Tibial nerve (tissue), 4 donors: ENCODE measurements around the gene TMX2. TPM values are rescaled to one million over a fixed set of nuclear protein-coding genes. Genes with fewer than 3 reads are reported as not detected.
"Not testable (repeated sequence)": the region's sequence is repeated elsewhere in the genome, so short reads cannot be mapped to it uniquely, and the experiment has no call there.

ENCODE experiments used
- DNase-seq, 2 donors: peaks; one replicate each; pipeline ENCODE4 v3.0.0-alpha.2; 2019; ENCODE audit warnings: low spot score in 2 of 2
- H3K27ac ChIP-seq, 4 donors: fragments of 200-600 bp; sonication (generic) in 3 of 4; one replicate each; pipeline ENCODE4 v1.5.1; 2017 to 2019; ENCODE audit warnings: mild to moderate bottlenecking in 1 of 4
- H3K27me3 ChIP-seq, 2 donors: fragments of 200-600 bp; sonication (generic) in 1 of 2; one replicate each; pipeline versions ENCODE4 v1.5.1 to v1.6.0; 2017 to 2019
- H3K36me3 ChIP-seq, 3 donors: fragments of 200-600 bp; sonication (generic); one replicate each; pipeline ENCODE4 v1.5.1; 2018 to 2019
- H3K4me1 ChIP-seq, 4 donors: fragments of 200-600 bp; sonication (generic) in 3 of 4; one replicate each; pipeline ENCODE4 v1.5.1; 2017 to 2019
- H3K4me3 ChIP-seq, 4 donors: fragments of 200-600 bp; sonication (generic) in 3 of 4; one replicate each; pipeline ENCODE4 v1.5.1; 2017 to 2019; ENCODE audit warnings: mild to moderate bottlenecking in 1 of 4, moderate library complexity in 1 of 4
- H3K9me3 ChIP-seq, 4 donors: fragments of 200-600 bp; sonication (generic) in 3 of 4; one replicate each; pipeline ENCODE4 v1.5.1; 2017 to 2019
- CTCF ChIP-seq, 5 experiments: fragments of 200-600 bp in 3 of 5; fragments of 450-650 bp in 2 of 5; sonication (generic) in 3 of 5; IDR thresholded peaks; one replicate each; pipeline ENCODE4 v1.5.1; 2016 to 2019; ENCODE audit warnings: antibody characterized with exemption in 5 of 5, mild to moderate bottlenecking in 3 of 5, moderate library complexity in 2 of 5
- EP300 ChIP-seq, 2 donors: sonication (generic); formaldehyde crosslinking; IDR thresholded peaks; one replicate each; pipeline ENCODE4 v1.6.1; 2017; ENCODE audit warnings: antibody characterized with exemption in 2 of 2, mild to moderate bottlenecking in 1 of 2
- POLR2A ChIP-seq, 2 donors: fragments of 450-650 bp; IDR thresholded peaks; one replicate each; pipeline ENCODE4 v1.6.1; 2017; ENCODE audit warnings: antibody characterized with exemption in 2 of 2, mild to moderate bottlenecking in 2 of 2, moderate library complexity in 2 of 2
- WGBS, 2 donors: methylation state at CpG; one replicate each; pipeline ENCODE4 v1.1.5; 2018; 5-methylcytosine and 5-hydroxymethylcytosine counted together
- total RNA-seq, 4 donors: library from RNA; depleted of rRNA; stranded (reverse); fragments of >200 nt; gene quantifications; one replicate each; pipeline ENCODE4 v1.1.0, GENCODE V29; 2016

TMX2 gene
- total RNA-seq, 4 donors from 2014 or later = 54.3 to 89.4 (median 71.7) TPM

DNA sequence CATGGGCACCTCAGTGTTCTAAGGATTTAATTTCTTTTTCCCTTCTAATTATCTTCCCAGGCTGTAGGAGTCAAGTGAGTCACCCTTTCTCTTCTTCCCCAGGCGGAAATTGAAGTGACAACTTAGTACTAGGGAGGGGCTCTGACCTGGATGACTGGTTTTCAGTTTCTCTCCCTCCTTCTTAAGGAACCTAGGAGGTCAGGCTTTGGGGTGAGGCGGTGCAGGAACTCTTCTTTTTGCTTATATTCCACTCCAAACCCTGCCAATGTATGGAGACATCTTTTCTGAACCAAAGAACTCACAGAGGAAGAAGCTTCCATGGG lies 31.9 kb upstream of the TMX2 start:
- peaks cover 0 to 44% (median 7%) of the 10 kb centered on the region in 4 donors for H3K4me1 ChIP-seq
- H3K36me3 ChIP-seq = peaks cover 0 to 66% (median 0%) of the 10 kb centered on the region in 3 donors
- no peak overlapping the region for H3K4me3 ChIP-seq
- H3K27me3 ChIP-seq = no peaks in the 10 kb centered on the region
- no peak for TF ChIP-seq EP300 (IDR thresholded peaks at IDR 0.05)
- TF ChIP-seq POLR2A (IDR thresholded peaks at IDR 0.05) = no peak
- no peak for TF ChIP-seq CTCF (IDR thresholded peaks at IDR 0.05)
- DNase-seq = no peak
- H3K27ac ChIP-seq = no peak overlapping the region
- 83 to 96% methylated on average over 2 of the region's 2 CpGs for WGBS, 2 donors
- H3K9me3 ChIP-seq = no peaks in the 10 kb centered on the region

DNA sequence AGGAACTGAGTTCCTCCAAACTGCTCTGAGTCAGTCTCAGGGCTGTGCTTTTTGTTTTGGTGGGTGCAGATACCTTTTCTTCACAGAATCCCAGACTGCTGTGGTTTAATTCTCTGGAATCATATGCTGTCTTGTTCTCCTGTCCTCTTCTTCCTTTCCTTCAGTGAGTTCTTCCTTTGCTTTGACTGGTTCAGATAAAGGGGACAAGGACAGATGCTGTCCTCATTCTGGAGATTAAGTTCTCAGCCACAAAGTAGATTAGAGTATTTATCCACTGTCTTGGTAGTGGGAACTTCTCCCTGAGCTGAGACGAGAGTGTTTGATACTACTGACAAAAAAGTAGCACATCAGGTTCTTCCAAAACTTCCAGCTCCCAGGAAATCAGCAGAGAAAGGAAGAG lies 31.2 kb upstream of the TMX2 start:
- H3K36me3 ChIP-seq = peaks cover 0 to 66% (median 0%) of the 10 kb centered on the region in 3 donors

GRCh38 chr11:57690474-57690873 lies 21.9 kb upstream of the TMX2 start:
- not testable (repeated sequence) for H3K27ac ChIP-seq, H3K27me3 ChIP-seq, H3K4me3 ChIP-seq, H3K9me3 ChIP-seq, DNase-seq, H3K4me1 ChIP-seq
- H3K36me3 ChIP-seq = peaks cover 0 to 99% (median 48%) of the 10 kb centered on the region in 3 donors
- WGBS, 2 donors = 96 to 97% methylated on average over 5 of the region's 5 CpGs

More for the DNA sequence above, 31.2 kb upstream of the TMX2 start:
- Histone ChIP-seq H3K27ac (no peak overlapping the region), H3K9me3 (no peaks in the 10 kb centered on the region), H3K4me3 (no peak overlapping the region), H3K4me1 (peaks cover 0 to 37% (median 6%) of the 10 kb centered on the region in 4 donors), H3K27me3 (no peaks in the 10 kb centered on the region)
- 68 to 92% methylated on average over 1 of the region's 1 CpG for WGBS, 2 donors
- TF ChIP-seq POLR2A (IDR thresholded peaks at IDR 0.05) (no peak), CTCF (IDR thresholded peaks at IDR 0.05) (no peak), EP300 (IDR thresholded peaks at IDR 0.05) (no peak)
- DNase-seq = no peak

- Histone ChIP-seq H3K27me3 (no peaks in the 10 kb centered on the region), H3K9me3 (no peaks in the 10 kb centered on the region), H3K27ac (no peak overlapping the region), H3K4me1 (peaks cover 0 to 3% (median 0%) of the 10 kb centered on the region in 4 donors), H3K4me3 (no peak overlapping the region), H3K36me3 (peaks cover 7 to 94% (median 45%) of the 10 kb centered on the region in 3 donors)
- no peak for DNase-seq
- 91% methylated on average over 9 to 18 of the region's 18 CpGs for WGBS, 2 donors
- TF ChIP-seq CTCF (IDR thresholded peaks at IDR 0.05) = no peak
- TF ChIP-seq POLR2A (IDR thresholded peaks at IDR 0.05) = no peak
- TF ChIP-seq EP300 (IDR thresholded peaks at IDR 0.05) = no peak
Observed at GRCh38 chr11:57698843-57699365, 13.5 kb upstream of the TMX2 start.

GRCh38 chr11:57699813-57700212 lies 12.6 kb upstream of the TMX2 start:
- no peak overlapping the region for H3K4me3 ChIP-seq
- TF ChIP-seq CTCF (IDR thresholded peaks at IDR 0.05) = no peak
- TF ChIP-seq POLR2A (IDR thresholded peaks at IDR 0.05) = no peak
- TF ChIP-seq EP300 (IDR thresholded peaks at IDR 0.05) = no peak
- peaks cover 0 to 3% (median 0%) of the 10 kb centered on the region in 4 donors for H3K4me1 ChIP-seq
- no peak for DNase-seq
- no peak overlapping the region for H3K27ac ChIP-seq
- 82 to 83% methylated on average over 10 of the region's 10 CpGs for WGBS, 2 donors
- H3K36me3 ChIP-seq = peaks cover 7 to 94% (median 43%) of the 10 kb centered on the region in 3 donors
- H3K27me3 ChIP-seq = no peaks in the 10 kb centered on the region
- H3K9me3 ChIP-seq = no peaks in the 10 kb centered on the region

- 56 to 59% methylated on average over 3 of the region's 3 CpGs for WGBS, 2 donors
- DNase-seq = no peak
- TF ChIP-seq EP300 (IDR thresholded peaks at IDR 0.05) = no peak
- H3K9me3 ChIP-seq = no peaks in the 10 kb centered on the region
- H3K27me3 ChIP-seq = no peaks in the 10 kb centered on the region
- H3K27ac ChIP-seq = no peak overlapping the region
- H3K4me1 ChIP-seq = peaks cover 0 to 3% (median 0%) of the 10 kb centered on the region in 4 donors
- no peak overlapping the region for H3K4me3 ChIP-seq
- H3K36me3 ChIP-seq = peaks cover 7 to 92% (median 43%) of the 10 kb centered on the region in 3 donors
Observed at GRCh38 chr11:57700425-57700824, 12.0 kb upstream of the TMX2 start.
